ENCODE measurements around the gene RNF224. TPM values are rescaled to one million over a fixed set of nuclear protein-coding genes. Genes with fewer than 3 reads are reported as not detected.
A peak's percentile ranks its signal among the peaks of the same experiment; 100 is the strongest.

Gene RNF224
- total and polyA plus RNA-seq, 2 of the 13 experiments (the other 11 are each of a cell fraction or from before 2014, with no cell fraction given), result 0.09 TPM; not detected in 1

DNA sequence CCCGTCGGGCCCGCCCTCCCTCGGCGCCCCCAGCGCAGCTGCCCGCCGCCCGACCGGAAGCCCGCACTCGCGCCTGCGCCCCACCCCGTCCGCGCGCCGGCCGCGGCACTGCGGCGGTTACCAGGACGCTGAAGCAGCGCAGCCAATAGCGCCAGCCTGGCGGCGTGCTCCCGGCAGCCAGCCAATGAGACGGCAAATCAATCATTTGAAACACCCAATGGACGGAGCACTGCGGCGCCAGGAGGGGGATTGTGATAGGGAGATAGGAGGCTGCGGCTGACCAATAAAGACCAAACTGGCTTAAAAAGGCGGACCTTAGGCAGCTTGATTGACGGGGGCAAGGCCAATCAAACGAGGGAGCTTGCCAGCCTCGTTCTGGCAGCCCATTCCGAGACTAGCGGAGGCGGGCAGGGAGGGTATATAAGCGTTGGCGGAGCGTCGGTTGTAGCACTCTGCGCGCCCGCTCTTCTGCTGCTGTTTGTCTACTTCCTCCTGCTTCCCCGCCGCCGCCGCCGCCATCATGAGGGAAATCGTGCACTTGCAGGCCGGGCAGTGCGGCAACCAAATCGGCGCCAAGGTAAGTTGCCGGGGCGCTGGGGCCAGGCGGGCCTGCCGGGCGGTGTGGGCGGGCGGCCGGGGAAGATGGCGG is 13.7 kb downstream of the RNF224 start, which contains the start of gene TUBB4B (continued):
- TF ChIP-seq, protein P1, sequence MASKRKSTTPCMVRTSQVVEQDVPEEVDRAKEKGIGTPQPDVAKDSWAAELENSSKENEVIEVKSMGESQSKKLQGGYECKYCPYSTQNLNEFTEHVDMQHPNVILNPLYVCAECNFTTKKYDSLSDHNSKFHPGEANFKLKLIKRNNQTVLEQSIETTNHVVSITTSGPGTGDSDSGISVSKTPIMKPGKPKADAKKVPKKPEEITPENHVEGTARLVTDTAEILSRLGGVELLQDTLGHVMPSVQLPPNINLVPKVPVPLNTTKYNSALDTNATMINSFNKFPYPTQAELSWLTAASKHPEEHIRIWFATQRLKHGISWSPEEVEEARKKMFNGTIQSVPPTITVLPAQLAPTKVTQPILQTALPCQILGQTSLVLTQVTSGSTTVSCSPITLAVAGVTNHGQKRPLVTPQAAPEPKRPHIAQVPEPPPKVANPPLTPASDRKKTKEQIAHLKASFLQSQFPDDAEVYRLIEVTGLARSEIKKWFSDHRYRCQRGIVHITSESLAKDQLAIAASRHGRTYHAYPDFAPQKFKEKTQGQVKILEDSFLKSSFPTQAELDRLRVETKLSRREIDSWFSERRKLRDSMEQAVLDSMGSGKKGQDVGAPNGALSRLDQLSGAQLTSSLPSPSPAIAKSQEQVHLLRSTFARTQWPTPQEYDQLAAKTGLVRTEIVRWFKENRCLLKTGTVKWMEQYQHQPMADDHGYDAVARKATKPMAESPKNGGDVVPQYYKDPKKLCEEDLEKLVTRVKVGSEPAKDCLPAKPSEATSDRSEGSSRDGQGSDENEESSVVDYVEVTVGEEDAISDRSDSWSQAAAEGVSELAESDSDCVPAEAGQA (IDR thresholded peaks at IDR 0.05; ENCODE audit: low read depth), result peak; percentile 48; the same call in 1 of the 2 replicates
- TF ChIP-seq, protein P1 (CRISPR knock-in tag; IDR thresholded peaks at IDR 0.05; ENCODE audit: borderline replicate concordance), result peak; percentile 50; the same call in 1 of the 2 replicates
- TF ChIP-seq ZNF253 (CRISPR knock-in tag; IDR thresholded peaks at IDR 0.05; ENCODE audit: borderline replicate concordance) (no peak), ZNF17 (CRISPR knock-in tag; IDR thresholded peaks at IDR 0.05) (no peak), KLF15 (CRISPR knock-in tag; IDR thresholded peaks at IDR 0.05; ENCODE audit: borderline replicate concordance) (peak; percentile 76; the same call in 1 of the 2 replicates), NR3C1 (CRISPR knock-in tag; IDR thresholded peaks at IDR 0.05) (no peak), ZNF644 (CRISPR knock-in tag; IDR thresholded peaks at IDR 0.05; ENCODE audit: low read depth) (no peak), NONO (IDR thresholded peaks at IDR 0.05) (no peak), NONO (CRISPR knock-in tag; conservative IDR thresholded peaks at IDR 0.05) (no peak), STAT5B (CRISPR knock-in tag; IDR thresholded peaks at IDR 0.05) (0 out of 2 replicates have a peak, but pooled peaks have one; percentile 42), NR1H2 (CRISPR knock-in tag; IDR thresholded peaks at IDR 0.05; ENCODE audit: borderline replicate concordance, low read depth) (no peak), GPN1 (CRISPR knock-in tag; IDR thresholded peaks at IDR 0.05; ENCODE audit: borderline replicate concordance) (no peak), KAT8 (CRISPR knock-in tag; IDR thresholded peaks at IDR 0.05) (peak; percentile 52; the same call in 1 of the 2 replicates), ZNF552 (CRISPR knock-in tag; IDR thresholded peaks at IDR 0.05; ENCODE audit: borderline replicate concordance) (no peak; the same call in 1 of the 2 replicates)
- TF ChIP-seq, protein P2, sequence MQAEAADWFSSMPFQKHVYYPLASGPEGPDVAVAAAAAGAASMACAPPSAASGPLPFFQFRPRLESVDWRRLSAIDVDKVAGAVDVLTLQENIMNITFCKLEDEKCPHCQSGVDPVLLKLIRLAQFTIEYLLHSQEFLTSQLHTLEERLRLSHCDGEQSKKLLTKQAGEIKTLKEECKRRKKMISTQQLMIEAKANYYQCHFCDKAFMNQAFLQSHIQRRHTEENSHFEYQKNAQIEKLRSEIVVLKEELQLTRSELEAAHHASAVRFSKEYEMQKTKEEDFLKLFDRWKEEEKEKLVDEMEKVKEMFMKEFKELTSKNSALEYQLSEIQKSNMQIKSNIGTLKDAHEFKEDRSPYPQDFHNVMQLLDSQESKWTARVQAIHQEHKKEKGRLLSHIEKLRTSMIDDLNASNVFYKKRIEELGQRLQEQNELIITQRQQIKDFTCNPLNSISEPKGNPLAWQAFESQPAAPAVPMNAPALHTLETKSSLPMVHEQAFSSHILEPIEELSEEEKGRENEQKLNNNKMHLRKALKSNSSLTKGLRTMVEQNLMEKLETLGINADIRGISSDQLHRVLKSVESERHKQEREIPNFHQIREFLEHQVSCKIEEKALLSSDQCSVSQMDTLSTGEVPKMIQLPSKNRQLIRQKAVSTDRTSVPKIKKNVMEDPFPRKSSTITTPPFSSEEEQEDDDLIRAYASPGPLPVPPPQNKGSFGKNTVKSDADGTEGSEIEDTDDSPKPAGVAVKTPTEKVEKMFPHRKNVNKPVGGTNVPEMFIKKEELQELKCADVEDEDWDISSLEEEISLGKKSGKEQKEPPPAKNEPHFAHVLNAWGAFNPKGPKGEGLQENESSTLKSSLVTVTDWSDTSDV (CRISPR knock-in tag; IDR thresholded peaks at IDR 0.05), result 0 out of 2 replicates have a peak, but pooled peaks have one; percentile 30
- TF ChIP-seq, protein P3, sequence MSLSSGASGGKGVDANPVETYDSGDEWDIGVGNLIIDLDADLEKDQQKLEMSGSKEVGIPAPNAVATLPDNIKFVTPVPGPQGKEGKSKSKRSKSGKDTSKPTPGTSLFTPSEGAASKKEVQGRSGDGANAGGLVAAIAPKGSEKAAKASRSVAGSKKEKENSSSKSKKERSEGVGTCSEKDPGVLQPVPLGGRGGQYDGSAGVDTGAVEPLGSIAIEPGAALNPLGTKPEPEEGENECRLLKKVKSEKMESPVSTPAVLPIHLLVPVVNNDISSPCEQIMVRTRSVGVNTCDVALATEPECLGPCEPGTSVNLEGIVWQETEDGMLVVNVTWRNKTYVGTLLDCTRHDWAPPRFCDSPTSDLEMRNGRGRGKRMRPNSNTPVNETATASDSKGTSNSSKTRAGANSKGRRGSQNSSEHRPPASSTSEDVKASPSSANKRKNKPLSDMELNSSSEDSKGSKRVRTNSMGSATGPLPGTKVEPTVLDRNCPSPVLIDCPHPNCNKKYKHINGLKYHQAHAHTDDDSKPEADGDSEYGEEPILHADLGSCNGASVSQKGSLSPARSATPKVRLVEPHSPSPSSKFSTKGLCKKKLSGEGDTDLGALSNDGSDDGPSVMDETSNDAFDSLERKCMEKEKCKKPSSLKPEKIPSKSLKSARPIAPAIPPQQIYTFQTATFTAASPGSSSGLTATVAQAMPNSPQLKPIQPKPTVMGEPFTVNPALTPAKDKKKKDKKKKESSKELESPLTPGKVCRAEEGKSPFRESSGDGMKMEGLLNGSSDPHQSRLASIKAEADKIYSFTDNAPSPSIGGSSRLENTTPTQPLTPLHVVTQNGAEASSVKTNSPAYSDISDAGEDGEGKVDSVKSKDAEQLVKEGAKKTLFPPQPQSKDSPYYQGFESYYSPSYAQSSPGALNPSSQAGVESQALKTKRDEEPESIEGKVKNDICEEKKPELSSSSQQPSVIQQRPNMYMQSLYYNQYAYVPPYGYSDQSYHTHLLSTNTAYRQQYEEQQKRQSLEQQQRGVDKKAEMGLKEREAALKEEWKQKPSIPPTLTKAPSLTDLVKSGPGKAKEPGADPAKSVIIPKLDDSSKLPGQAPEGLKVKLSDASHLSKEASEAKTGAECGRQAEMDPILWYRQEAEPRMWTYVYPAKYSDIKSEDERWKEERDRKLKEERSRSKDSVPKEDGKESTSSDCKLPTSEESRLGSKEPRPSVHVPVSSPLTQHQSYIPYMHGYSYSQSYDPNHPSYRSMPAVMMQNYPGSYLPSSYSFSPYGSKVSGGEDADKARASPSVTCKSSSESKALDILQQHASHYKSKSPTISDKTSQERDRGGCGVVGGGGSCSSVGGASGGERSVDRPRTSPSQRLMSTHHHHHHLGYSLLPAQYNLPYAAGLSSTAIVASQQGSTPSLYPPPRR (CRISPR knock-in tag; IDR thresholded peaks at IDR 0.05; ENCODE audit: borderline replicate concordance), result no peak
